WTC11 (cell line): ENCODE measurements around the gene TUBE1. TPM values are rescaled to one million over a fixed set of nuclear protein-coding genes. Genes with fewer than 3 reads are reported as not detected.

Source experiments
- ATAC-seq: fragments of 200-7000 bp; cut with Tn5 transposase; 2 replicates; pipeline ENCODE4 v1.10.0; 2021; ENCODE audit warnings: mild to moderate bottlenecking, moderate library complexity
- CTCF ChIA-PET: fragments of 300-600 bp; sonication (Branson Sonifier 250); formaldehyde crosslinking; loops from one replicate; lab custom pipeline; 2021; ENCODE audit warnings: antibody characterized with exemption; lab: Charles Lee
- POLR2A ChIA-PET: fragments of 350-600 bp; sonication (Branson Sonifier 250); formaldehyde crosslinking; loops from one replicate; lab custom pipeline; 2021; ENCODE audit warnings: antibody characterized with exemption; lab: Charles Lee
- DNase-seq: peaks from one replicate; pipeline ENCODE4 v3.0.0; 2021; ENCODE audit warnings: low spot score
- H3K27ac Mint-ChIP-seq: 2 replicates; pipeline ENCODE4 v1.8.0; 2021; ENCODE audit warnings: mixed read lengths
- H3K27me3 Mint-ChIP-seq: 2 replicates; pipeline ENCODE4 v1.8.0; 2021; ENCODE audit warnings: low read depth, mild to moderate bottlenecking, moderate library complexity, mixed read lengths
- H3K36me3 Mint-ChIP-seq: 2 replicates; pipeline ENCODE4 v1.8.0; 2021; ENCODE audit warnings: mixed read lengths
- H3K4me1 Mint-ChIP-seq: 2 replicates; pipeline ENCODE4 v1.8.0; 2022; ENCODE audit warnings: mixed read lengths
- H3K4me3 Mint-ChIP-seq: 2 replicates; pipeline ENCODE4 v1.8.0; 2021; ENCODE audit warnings: mild to moderate bottlenecking, moderate library complexity, mixed read lengths
- H3K9me3 Mint-ChIP-seq: 2 replicates; pipeline ENCODE4 v1.8.0; 2021; ENCODE audit warnings: mixed read lengths
- ATF6 ChIP-seq: sonication (generic); formaldehyde crosslinking; IDR thresholded peaks from 2 replicates; pipeline ENCODE4 v1.8.1; 2023; ENCODE audit warnings: mild to moderate bottlenecking, missing genetic modification reagents
- ELF4 ChIP-seq: sonication (generic); formaldehyde crosslinking; IDR thresholded peaks from 2 replicates; pipeline ENCODE4 v1.8.1; 2022; ENCODE audit warnings: low read depth, mild to moderate bottlenecking, moderate library complexity, missing genetic modification reagents
- ESRRA ChIP-seq: sonication (generic); formaldehyde crosslinking; IDR thresholded peaks from 2 replicates; pipeline ENCODE4 v1.8.1; 2022; ENCODE audit warnings: mild to moderate bottlenecking, missing genetic modification reagents, borderline replicate concordance
- HMGXB4 ChIP-seq: sonication (generic); formaldehyde crosslinking; IDR thresholded peaks from 2 replicates; pipeline ENCODE4 v1.8.1; 2023; ENCODE audit warnings: mild to moderate bottlenecking, moderate library complexity, missing genetic modification reagents
- IRF1 ChIP-seq: sonication (generic); formaldehyde crosslinking; IDR thresholded peaks from 2 replicates; pipeline ENCODE4 v1.8.0; 2023; ENCODE audit warnings: missing genetic modification reagents
- IRF2 ChIP-seq: sonication (generic); formaldehyde crosslinking; IDR thresholded peaks from 2 replicates; pipeline ENCODE4 v1.8.0; 2022; ENCODE audit warnings: low read depth, missing genetic modification reagents, borderline replicate concordance
- MAX ChIP-seq: sonication (generic); formaldehyde crosslinking; IDR thresholded peaks from 2 replicates; pipeline ENCODE4 v1.8.0; 2022; ENCODE audit warnings: mild to moderate bottlenecking, missing genetic modification reagents
- SMAD4 ChIP-seq: sonication (generic); formaldehyde crosslinking; IDR thresholded peaks from 2 replicates; pipeline ENCODE4 v1.8.0; 2022; ENCODE audit warnings: mild to moderate bottlenecking, missing genetic modification reagents
- SOX15 ChIP-seq: fragments of 250-450 bp; sonication (Bioruptor Pico); IDR thresholded peaks from 2 replicates; pipeline ENCODE4 v1.9.0; 2021; ENCODE audit warnings: mild to moderate bottlenecking
- SP1 ChIP-seq: sonication (generic); formaldehyde crosslinking; conservative IDR thresholded peaks from 2 replicates; pipeline ENCODE4 v1.8.1; 2022; ENCODE audit warnings: missing genetic modification reagents
- USF1 ChIP-seq: sonication (generic); formaldehyde crosslinking; IDR thresholded peaks from 2 replicates; pipeline ENCODE4 v1.8.0; 2022; ENCODE audit warnings: mild to moderate bottlenecking, missing genetic modification reagents
- ZNF232 ChIP-seq: sonication (generic); formaldehyde crosslinking; IDR thresholded peaks from 2 replicates; pipeline ENCODE4 v1.8.0; 2022; ENCODE audit warnings: mild to moderate bottlenecking, missing genetic modification reagents
- ZNF281 ChIP-seq: sonication (generic); formaldehyde crosslinking; IDR thresholded peaks from 2 replicates; pipeline ENCODE4 v1.8.0; 2023; ENCODE audit warnings: mild to moderate bottlenecking, missing genetic modification reagents
- ZSCAN18 ChIP-seq: fragments of 250-450 bp; sonication (Bioruptor Pico); IDR thresholded peaks from 2 replicates; pipeline ENCODE4 v2.1.2; 2022; ENCODE audit warnings: mild to moderate bottlenecking, moderate library complexity
- total RNA-seq: library from RNA; stranded (reverse); gene quantifications from 3 replicates; pipeline ENCODE4 v1.2.3, GENCODE V29; 2021

Gene TUBE1
- total RNA-seq, 1 experiment from 2014 or later = 16.9 TPM

GRCh38 chr6:112128208-112128607, 40.9 kb upstream of the TUBE1 start (continued):
- TF ChIP-seq MAX (CRISPR knock-in tag) (no peak), SMAD4 (no peak), USF1 (no peak)

GRCh38 chr6:112123982-112124381, 36.7 kb upstream of the TUBE1 start:
- no peak overlapping the region for H3K4me3 Mint-ChIP-seq

More at GRCh38 chr6:112123982-112124381, 36.7 kb upstream of the TUBE1 start:
- Mint-ChIP-seq H3K9me3 (no peaks in the 10 kb centered on the region), H3K4me1 (peaks cover 10% of the 10 kb centered on the region), H3K36me3 (no peaks in the 10 kb centered on the region), H3K27me3 (no peaks in the 10 kb centered on the region), H3K27ac (no peak overlapping the region)
- POLR2A ChIA-PET = no interaction called here
- ATAC-seq (no peak), DNase-seq (no peak)
- TF ChIP-seq HMGXB4 (no peak), ESRRA (CRISPR knock-in tag) (no peak), SOX15 (CRISPR knock-in tag) (no peak), IRF2 (no peak), SP1 (CRISPR knock-in tag) (no peak), IRF1 (CRISPR knock-in tag) (no peak), ATF6 (CRISPR knock-in tag) (no peak), SMAD4 (no peak), ZNF232 (CRISPR knock-in tag) (no peak), ELF4 (CRISPR knock-in tag) (no peak), ZNF281 (no peak), ZSCAN18 (no peak)
- CTCF ChIA-PET = interaction anchor here (1.0 to 1.6 kb wide), 2 partner anchors 21 to 37 kb away, joined by 3 to 6 read pairs; partner anchors contain the start of genes FAM229B and TUBE1
